ENCODE measurements around the gene PCDHB7.
"Not testable (repeated sequence)": the region's sequence is repeated elsewhere in the genome, so short reads cannot be mapped to it uniquely, and the experiment has no call there.

Gene PCDHB7

DNA sequence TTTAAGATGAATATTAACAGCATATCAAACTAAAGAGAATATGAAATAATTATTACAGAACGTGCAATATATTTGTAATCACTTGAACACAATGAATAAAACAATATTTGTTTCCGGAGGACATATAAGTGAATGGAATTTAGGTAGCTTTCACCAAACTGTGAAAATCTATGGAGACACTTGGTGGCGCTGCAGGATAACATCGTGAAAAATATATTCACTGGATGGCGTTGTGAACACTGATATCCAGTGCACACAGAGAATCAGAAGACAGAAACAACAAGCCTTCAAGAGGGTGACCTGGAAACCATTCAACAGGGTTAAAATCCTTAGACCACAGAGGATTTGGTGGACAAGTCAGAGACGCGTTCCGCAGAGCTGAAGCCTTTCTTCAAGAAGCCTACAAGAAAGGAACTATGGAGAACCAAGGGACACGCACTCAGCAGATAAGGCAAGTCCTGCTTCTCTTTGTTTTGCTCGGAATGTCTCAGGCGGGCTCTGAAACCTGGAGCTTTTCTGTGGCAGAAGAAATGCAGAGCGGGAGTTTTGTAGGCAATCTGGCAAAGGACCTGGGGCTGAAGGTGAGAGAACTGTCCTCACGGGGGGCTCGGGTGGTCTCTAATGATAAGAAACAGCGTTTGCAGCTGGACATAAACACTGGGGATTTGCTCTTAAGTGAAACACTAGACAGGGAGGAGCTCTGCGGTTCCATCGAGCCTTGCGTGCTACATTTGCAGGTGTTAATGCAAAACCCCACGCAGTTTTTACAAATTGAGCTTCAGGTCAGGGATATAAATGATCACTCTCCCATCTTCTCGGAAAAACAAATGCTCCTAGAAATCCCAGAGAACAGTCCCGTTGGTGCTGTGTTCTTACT, 27.2 kb downstream of the PCDHB7 start, which contains the start of gene PCDHB11:
Gene PCDHB11, plus strand, starts transcription at position 269 of the 877 bp plus-strand sequence. Its CDS starts 148 bp downstream, at position 417.
- no peak for DNase-seq (ENCODE audit: low read depth)
- no peak within 1 kb of the TSS for H3K4me3 ChIP-seq (ENCODE audit: low read depth, low read length)
- TF ChIP-seq, protein P1, sequence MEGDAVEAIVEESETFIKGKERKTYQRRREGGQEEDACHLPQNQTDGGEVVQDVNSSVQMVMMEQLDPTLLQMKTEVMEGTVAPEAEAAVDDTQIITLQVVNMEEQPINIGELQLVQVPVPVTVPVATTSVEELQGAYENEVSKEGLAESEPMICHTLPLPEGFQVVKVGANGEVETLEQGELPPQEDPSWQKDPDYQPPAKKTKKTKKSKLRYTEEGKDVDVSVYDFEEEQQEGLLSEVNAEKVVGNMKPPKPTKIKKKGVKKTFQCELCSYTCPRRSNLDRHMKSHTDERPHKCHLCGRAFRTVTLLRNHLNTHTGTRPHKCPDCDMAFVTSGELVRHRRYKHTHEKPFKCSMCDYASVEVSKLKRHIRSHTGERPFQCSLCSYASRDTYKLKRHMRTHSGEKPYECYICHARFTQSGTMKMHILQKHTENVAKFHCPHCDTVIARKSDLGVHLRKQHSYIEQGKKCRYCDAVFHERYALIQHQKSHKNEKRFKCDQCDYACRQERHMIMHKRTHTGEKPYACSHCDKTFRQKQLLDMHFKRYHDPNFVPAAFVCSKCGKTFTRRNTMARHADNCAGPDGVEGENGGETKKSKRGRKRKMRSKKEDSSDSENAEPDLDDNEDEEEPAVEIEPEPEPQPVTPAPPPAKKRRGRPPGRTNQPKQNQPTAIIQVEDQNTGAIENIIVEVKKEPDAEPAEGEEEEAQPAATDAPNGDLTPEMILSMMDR (IDR thresholded peaks at IDR 0.05; ENCODE audit: low read depth, low read length, missing control alignments), result no peak

DNA sequence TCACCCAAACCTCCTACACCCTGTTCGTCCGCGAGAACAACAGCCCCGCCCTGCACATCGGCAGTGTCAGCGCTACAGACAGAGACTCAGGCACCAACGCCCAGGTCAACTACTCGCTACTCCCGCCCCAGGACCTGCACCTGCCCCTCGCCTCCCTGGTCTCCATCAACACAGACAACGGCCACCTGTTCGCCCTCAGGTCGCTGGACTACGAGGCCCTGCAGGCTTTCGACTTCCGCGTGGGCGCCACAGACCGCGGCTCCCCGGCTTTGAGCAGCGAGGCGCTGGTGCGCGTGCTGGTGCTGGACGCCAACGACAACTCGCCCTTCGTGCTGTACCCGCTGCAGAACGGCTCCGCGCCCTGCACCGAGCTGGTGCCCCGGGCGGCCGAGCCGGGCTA, 28.7 kb downstream of the PCDHB7 start:
- H3K4me3 ChIP-seq (ENCODE audit: low read depth, low read length); DNase-seq (ENCODE audit: low read depth): not testable (repeated sequence)

DNA sequence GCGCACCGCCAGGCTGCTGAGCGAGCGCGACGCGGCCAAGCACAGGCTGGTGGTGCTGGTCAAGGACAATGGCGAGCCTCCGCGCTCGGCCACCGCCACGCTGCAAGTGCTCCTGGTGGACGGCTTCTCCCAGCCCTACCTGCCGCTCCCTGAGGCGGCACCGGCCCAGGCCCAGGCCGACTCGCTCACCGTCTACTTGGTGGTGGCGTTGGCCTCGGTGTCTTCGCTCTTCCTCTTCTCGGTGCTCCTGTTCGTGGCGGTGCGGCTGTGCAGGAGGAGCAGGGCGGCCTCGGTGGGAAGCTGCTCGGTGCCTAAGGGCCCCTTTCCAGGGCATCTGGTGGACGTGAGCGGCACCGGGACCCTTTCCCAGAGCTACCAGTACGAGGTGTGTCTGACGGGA, 29.2 kb downstream of the PCDHB7 start:
- DNase-seq (ENCODE audit: low read depth); H3K4me3 ChIP-seq (ENCODE audit: low read depth, low read length): not testable (repeated sequence)

DNA sequence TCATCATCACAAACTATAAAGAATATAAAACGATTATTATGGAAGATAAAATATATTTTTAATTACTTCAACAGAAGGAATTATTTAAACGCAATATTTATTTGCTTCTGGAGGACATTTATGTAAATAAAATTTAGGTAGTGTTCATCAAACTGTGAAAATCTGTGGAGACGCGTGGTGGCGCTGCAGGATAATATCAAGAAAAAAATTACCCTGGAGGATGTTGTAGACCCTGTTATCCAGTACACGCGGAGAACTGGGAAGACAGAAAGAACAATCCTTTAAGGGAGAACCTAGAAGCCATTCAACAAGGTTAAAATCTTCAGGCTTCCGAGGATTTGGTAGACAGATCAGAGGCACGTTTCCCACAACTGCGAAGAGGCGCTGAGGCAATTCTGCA, 36.0 kb downstream of the PCDHB7 start, which contains the start of gene PCDHB12:
Gene PCDHB12, plus strand, starts transcription at position 242 of the 400 bp plus-strand sequence. CDS start 189 bp downstream, outside the sequence.
- DNase-seq (ENCODE audit: low read depth), result no peak
- TF ChIP-seq, protein P1 (IDR thresholded peaks at IDR 0.05; ENCODE audit: low read depth, low read length, missing control alignments), result no peak
- H3K4me3 ChIP-seq (ENCODE audit: low read depth, low read length), result no peak within 1 kb of the TSS

DNA sequence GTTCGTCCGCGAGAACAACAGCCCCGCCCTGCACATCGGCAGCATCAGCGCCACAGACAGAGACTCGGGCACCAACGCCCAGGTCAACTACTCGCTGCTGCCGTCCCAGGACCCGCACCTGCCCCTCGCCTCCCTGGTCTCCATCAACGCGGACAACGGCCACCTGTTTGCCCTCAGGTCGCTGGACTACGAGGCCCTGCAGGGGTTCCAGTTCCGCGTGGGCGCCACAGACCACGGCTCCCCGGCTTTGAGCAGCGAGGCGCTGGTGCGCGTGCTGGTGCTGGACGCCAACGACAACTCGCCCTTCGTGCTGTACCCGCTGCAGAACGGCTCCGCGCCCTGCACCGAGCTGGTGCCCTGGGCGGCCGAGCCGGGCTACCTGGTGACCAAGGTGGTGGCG, 37.8 kb downstream of the PCDHB7 start:
- not testable (repeated sequence) for H3K4me3 ChIP-seq (ENCODE audit: low read depth, low read length); DNase-seq (ENCODE audit: low read depth)

DNA sequence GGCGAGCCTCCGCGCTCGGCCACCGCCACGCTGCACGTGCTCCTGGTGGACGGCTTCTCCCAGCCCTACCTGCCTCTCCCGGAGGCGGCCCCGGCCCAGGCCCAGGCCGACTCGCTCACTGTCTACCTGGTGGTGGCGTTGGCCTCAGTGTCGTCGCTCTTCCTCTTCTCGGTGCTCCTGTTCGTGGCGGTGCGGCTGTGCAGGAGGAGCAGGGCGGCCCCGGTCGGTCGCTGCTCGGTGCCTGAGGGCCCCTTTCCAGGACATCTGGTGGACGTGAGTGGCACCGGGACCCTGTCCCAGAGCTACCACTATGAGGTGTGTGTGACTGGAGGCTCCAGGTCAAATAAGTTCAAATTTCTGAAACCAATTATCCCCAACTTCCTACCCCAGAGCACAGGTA, 38.4 kb downstream of the PCDHB7 start:
- DNase-seq (ENCODE audit: low read depth); H3K4me3 ChIP-seq (ENCODE audit: low read depth, low read length): not testable (repeated sequence)

DNA sequence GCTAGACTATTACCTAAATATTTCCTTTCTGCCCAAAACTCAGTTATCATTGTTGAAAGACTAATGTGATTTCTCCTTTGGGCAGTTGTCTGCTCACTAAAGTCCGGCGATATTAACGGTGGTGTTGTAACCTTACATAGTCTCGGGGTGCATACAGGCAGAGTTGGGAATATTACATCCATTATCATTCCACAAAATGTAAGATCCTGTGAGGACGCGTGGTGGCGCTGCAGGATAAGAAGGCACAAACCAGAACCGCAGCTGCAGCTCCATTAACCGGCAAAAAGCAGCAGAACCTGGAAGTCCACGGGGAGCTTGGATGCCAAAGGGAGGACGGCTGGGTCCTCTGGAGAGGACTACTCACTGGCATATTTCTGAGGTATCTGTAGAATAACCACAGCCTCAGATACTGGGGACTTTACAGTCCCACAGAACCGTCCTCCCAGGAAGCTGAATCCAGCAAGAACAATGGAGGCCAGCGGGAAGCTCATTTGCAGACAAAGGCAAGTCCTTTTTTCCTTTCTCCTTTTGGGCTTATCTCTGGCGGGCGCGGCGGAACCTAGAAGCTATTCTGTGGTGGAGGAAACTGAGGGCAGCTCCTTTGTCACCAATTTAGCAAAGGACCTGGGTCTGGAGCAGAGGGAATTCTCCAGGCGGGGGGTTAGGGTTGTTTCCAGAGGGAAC, 41.4 kb downstream of the PCDHB7 start, which contains the start of gene PCDHB13:
Gene PCDHB13, plus strand, starts transcription at position 264 of the 684 bp plus-strand sequence. Its CDS starts 205 bp downstream, at position 469.
- not testable (repeated sequence) for H3K4me3 ChIP-seq (ENCODE audit: low read depth, low read length); DNase-seq (ENCODE audit: low read depth)

DNA sequence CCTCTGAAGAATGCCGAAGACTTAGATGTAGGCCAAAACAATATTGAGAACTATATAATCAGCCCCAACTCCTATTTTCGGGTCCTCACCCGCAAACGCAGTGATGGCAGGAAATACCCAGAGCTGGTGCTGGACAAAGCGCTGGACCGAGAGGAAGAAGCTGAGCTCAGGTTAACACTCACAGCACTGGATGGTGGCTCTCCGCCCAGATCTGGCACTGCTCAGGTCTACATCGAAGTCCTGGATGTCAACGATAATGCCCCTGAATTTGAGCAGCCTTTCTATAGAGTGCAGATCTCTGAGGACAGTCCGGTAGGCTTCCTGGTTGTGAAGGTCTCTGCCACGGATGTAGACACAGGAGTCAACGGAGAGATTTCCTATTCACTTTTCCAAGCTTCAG, 42.1 kb downstream of the PCDHB7 start:
- H3K4me3 ChIP-seq (ENCODE audit: low read depth, low read length); DNase-seq (ENCODE audit: low read depth): not testable (repeated sequence)

DNA sequence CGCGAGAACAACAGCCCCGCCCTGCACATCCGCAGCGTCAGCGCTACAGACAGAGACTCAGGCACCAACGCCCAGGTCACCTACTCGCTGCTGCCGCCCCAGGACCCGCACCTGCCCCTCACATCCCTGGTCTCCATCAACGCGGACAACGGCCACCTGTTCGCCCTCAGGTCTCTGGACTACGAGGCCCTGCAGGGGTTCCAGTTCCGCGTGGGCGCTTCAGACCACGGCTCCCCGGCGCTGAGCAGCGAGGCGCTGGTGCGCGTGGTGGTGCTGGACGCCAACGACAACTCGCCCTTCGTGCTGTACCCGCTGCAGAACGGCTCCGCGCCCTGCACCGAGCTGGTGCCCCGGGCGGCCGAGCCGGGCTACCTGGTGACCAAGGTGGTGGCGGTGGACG, 43.1 kb downstream of the PCDHB7 start:
- not testable (repeated sequence) for DNase-seq (ENCODE audit: low read depth); H3K4me3 ChIP-seq (ENCODE audit: low read depth, low read length)

DNA sequence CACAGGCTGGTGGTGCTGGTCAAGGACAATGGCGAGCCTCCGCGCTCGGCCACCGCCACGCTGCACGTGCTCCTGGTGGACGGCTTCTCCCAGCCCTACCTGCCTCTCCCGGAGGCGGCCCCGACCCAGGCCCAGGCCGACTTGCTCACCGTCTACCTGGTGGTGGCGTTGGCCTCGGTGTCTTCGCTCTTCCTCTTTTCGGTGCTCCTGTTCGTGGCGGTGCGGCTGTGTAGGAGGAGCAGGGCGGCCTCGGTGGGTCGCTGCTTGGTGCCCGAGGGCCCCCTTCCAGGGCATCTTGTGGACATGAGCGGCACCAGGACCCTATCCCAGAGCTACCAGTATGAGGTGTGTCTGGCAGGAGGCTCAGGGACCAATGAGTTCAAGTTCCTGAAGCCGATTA, 43.6 kb downstream of the PCDHB7 start:
- not testable (repeated sequence) for H3K4me3 ChIP-seq (ENCODE audit: low read depth, low read length)

DNA sequence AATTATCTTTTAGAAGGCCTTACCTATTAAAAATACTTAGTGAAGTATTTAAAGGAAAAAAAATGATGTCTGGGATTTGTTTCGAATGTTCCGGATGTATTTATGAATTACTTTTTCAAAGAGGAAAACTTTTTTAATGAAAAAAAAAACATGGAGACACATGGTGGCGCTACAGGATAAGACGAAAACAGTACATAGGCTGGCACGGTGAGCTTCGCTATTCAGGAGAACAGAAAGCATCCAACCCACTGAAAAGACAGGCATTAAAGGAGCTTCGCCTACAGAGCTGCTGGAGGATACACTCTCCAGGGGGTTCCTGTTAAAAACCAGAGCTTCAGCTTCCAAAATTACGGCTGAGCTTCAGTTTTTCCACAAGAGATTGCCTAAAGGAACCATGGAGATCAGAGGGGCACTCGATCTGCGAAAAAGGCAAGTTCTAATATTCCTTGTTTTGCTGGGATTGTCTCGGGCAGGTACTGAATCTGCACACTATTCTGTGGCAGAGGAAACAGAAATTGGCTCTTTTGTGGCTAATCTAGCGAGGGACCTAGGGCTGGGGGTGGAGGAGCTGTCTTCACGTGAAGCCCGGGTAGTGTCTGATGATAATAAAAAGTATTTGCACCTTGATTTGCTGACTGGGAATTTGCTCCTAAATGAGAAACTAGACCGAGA, 50.8 kb downstream of the PCDHB7 start, which contains the start of gene PCDHB14:
Gene PCDHB14, plus strand, starts transcription at position 232 of the 672 bp plus-strand sequence. Its CDS starts 163 bp downstream, at position 395.
- TF ChIP-seq, protein P1 (IDR thresholded peaks at IDR 0.05; ENCODE audit: low read depth, low read length, missing control alignments), result no peak
- DNase-seq (ENCODE audit: low read depth), result no peak
- H3K4me3 ChIP-seq (ENCODE audit: low read depth, low read length), result no peak within 1 kb of the TSS

More for the DNA sequence above, 43.6 kb downstream of the PCDHB7 start:
- DNase-seq (ENCODE audit: low read depth), result not testable (repeated sequence)

DNA sequence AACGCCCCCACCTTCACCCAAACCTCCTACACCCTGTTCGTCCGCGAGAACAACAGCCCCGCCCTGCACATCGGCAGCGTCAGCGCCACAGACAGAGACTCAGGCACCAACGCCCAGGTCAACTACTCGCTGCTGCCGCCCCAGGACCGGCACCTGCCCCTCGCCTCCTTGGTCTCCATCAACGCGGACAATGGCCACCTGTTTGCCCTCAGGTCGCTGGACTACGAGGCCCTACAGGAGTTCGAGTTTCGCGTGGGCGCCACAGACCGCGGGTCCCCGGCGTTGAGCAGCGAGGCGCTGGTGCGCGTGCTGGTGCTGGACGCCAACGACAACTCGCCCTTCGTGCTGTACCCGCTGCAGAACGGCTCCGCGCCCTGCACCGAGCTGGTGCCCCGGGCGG, 52.4 kb downstream of the PCDHB7 start:
- H3K4me3 ChIP-seq (ENCODE audit: low read depth, low read length); DNase-seq (ENCODE audit: low read depth): not testable (repeated sequence)

DNA sequence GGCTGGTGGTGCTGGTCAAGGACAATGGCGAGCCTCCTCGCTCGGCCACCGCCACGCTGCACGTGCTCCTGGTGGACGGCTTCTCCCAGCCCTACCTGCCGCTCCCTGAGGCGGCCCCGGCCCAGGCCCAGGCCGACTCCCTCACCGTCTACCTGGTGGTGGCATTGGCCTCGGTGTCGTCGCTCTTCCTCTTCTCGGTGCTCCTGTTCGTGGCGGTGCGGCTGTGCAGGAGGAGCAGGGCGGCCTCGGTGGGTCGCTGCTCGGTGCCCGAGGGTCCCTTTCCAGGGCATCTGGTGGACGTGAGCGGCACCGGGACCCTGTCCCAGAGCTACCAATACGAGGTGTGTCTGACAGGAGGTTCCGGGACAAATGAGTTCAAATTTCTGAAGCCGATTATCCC, 53.0 kb downstream of the PCDHB7 start:
- not testable (repeated sequence) for DNase-seq (ENCODE audit: low read depth); H3K4me3 ChIP-seq (ENCODE audit: low read depth, low read length)
